Activated CD8-positive, alpha-beta memory T cell treated with anti-CD3 and anti-CD28 coated beads, Interleukin-2, amount 50 U/mL, for 24 hours (primary cell): Measurements from ENCODE around the gene PPP2R2C.

Experiments
- DNase-seq: peaks from one replicate; pipeline ENCODE4 v3.0.0-alpha.2; 2020; ENCODE audit errors: extremely low read depth

PPP2R2C gene

GRCh38 chr4:6404611-6405396 lies 67.6 kb downstream of the PPP2R2C start:
- no peak for DNase-seq

DNA sequence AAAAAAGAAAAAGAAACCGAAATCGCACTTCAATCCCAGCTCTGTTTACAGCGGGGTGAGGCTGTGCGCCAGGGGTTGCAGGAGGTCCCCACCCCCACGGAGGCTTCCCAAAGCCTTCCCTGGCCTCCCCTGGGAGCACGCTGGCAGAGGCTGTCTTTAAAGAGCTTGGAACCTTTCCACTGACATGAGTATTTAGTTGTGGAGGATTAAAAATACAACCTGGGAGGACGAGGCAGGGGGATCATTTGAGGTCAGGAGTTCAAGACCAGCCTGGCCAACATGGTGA lies 69.1 kb downstream of the PPP2R2C start:
- DNase-seq: no peak

GRCh38 chr4:6402566-6403399 lies 69.6 kb downstream of the PPP2R2C start:
- no peak for DNase-seq

- no peak for DNase-seq
Measured at GRCh38 chr4:6401797-6402196, 70.6 kb downstream of the PPP2R2C start.

- DNase-seq: no peak
Measured at GRCh38 chr4:6396696-6397236, 75.6 kb downstream of the PPP2R2C start.

DNA sequence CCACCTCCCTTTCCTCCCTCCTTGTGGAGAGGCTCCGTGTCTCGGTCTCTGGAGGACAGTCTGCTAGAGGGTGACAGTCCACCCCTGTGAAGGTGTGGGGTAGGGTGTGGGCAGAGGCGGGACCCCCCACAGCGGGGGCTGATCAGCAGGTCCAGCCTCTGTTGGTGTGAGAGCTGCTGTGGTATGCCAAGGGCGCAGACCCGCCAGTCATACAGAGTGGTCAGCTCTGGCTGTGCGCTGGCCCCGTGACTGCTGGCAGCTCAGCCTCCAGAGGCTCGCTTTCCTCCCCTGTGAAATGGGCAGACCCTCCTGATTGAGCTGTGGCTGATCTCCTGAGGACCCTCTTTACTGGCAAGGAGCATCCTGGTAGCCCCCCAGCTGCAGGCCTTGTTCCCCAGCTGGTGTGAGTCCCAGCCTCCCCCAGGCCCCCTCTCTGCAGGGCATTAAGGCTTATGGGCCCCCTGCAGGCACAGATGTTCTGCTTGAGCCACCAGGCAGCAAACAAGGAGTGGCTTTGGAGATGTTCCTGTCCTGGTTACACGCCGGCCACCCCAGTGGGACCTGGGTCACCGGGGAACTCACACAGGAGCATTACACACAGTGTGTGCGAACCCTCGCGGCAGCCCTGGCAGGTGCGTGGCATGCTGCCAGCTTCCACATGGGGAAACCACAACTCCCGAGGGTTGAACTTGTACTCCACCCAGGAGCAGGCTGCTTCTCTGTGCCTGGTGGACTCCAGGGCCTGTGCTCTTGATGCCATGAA lies 76.8 kb downstream of the PPP2R2C start:
- no peak for DNase-seq

- no peak for DNase-seq
Measured at GRCh38 chr4:6394671-6395081, 77.7 kb downstream of the PPP2R2C start.

DNA sequence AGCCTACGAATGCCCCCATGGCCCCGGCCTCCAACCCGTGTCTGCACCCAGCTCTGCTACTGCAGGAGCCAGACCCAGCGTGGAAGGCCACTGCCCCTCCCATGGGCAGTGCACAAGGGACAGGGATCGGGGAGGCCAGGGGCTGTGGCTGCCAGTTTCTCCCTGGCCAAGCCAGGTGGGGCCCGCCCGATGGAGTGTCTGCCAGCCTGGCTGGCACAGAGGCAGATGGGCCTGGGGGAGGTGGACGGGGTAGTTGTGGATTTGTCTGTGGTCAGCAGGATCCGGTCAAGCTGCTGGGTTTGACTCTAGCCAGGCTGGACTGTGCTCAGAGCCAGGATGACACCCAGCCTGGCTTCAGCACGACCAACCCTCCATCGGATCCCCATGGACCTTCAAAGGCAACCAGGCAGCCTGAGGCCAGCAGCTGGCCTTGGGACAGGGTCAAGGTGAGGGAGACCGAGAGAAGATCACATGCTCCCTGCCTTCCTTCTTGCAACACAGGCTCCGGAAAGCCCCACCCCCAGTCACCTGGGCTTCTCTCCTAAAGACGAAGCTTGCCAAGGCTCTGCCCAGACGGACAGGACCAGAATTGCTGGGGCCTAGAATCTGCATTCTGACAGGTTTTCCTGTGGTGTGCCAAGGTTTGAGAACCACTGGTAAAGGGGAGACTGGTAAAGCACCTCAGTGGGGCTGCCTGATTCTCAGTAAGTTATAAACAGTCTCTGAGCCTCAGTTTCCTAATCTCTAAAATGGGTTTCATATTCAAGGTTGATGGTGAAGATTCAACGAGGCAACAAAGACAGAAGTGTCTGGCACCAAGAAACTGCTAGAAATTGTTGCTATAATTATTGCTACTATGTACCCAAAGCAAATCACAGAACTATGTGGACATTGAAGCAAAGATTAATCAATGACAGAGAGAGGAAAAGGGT lies 78.6 kb downstream of the PPP2R2C start:
- no peak for DNase-seq

GRCh38 chr4:6393066-6393465 lies 79.3 kb downstream of the PPP2R2C start:
- no peak for DNase-seq

DNA sequence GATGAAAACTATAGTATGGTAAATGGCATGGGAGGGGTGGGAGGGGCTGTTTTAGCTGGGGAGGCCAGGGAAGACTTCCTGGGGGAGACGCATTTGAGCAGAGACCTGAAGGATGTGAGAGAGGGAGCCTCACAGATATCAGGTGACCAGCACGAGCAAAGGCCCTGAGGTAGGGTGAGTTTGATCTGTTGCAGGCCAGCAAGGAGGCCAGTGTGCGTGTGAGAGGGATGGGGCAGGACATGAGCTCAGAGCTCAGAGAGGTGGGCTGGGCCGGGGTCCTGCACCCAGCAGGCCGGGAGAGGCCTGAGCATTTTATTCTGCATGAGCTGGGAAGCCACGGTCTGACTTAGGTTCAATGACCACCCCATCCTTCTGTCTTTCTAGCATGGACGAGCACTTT lies 80.0 kb downstream of the PPP2R2C start:
- DNase-seq: no peak

GRCh38 chr4:6391852-6392188 lies 80.6 kb downstream of the PPP2R2C start:
- no peak for DNase-seq

- no peak for DNase-seq
Measured at GRCh38 chr4:6391186-6391851, 81.1 kb downstream of the PPP2R2C start.

DNA sequence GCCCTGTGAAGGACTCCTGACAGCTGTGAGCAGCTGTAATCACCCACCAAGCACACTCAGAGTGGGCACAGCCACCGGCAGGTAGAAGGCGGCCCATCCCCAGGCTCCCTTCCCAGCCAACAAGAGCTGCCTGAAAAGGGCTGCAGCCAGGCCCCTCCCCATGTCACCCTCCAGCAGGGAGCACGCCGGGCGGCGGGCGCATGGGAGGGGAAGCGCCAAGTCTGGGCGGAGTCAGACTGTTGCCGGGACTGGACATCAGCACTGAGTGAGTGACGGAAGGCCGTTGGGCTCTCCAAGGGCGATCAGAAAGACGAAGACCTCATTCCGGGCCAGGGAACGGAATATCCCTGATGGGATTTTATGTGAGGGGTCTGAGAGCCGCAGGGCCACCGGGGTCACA lies 82.1 kb downstream of the PPP2R2C start:
- no peak for DNase-seq

DNA sequence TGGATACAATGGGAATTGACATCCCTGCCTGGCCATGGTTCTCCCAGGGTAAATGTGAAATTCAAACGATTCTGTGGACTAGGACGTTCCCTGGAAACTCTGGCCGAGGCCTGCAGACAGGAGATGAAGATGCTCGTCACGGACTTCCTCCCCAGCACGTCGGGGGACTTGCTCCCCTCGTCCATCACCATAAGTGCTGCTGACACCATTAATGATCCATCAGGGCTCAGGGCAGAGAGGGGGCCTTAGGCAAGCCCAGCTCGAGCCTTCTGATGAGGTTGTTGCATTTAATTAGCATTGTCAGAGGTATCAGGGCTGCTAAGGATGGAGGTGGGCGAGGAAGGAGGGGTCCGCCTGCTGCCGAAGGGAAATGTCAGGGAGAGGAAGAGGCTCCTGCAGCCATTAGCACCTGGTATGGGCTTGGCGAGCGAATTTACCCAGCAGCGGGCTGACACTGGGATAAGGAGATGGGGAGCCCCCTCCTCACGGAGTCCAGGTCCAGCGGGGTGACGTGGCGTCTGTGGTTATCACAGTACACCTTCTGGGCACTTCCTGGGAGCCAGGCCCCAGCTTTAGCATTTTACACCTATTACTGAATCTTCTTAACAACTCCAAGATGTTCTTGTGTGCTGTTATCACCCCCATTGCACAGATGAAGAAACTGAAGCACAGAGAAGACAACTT lies 83.1 kb downstream of the PPP2R2C start:
- no peak for DNase-seq

GRCh38 chr4:6388713-6389112 lies 83.7 kb downstream of the PPP2R2C start:
- DNase-seq: no peak

DNA sequence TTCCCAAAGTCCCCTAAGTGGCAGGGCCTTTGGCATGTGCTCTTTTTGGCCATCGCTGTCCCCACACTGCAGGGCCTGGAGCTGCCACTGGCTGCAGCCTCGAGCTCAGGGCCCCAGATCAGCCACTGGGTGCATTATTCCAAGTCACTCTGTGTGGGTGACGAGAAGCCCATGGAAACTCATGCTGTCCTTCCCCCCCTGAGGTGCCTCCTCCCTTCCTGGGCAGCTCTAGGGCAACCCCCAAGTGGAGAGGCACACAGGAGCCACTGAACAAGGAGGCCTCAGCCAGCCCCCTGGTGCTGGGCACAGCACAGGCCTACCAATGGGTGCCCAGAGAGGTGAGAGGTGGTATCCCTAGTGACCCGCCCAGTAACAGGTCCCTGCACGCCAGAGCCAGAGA lies 84.5 kb downstream of the PPP2R2C start:
- DNase-seq: no peak

- DNase-seq: no peak
Measured at GRCh38 chr4:6386091-6386490, 86.3 kb downstream of the PPP2R2C start.

- DNase-seq: no peak
Measured at GRCh38 chr4:6385288-6385687, 87.1 kb downstream of the PPP2R2C start.

- no peak for DNase-seq
Measured at GRCh38 chr4:6384541-6384940, 87.9 kb downstream of the PPP2R2C start.

GRCh38 chr4:6383929-6384328 lies 88.5 kb downstream of the PPP2R2C start:
- no peak for DNase-seq
